NB4 (cell line): Measurements from ENCODE around the gene BRSK2.

Source experiments
- DNase-seq: peaks from one replicate; pipeline ENCODE4 v3.0.0; 2010; ENCODE audit warnings: low read depth
- H3K4me3 ChIP-seq: one replicate; pipeline ENCODE4 v1.5.1; 2011; ENCODE audit warnings: mild to moderate bottlenecking, low read depth, low read length, moderate library complexity
- MYC ChIP-seq: IDR thresholded peaks from 2 replicates; pipeline ENCODE4 v1.6.1; 2011; ENCODE audit warnings: low read depth, low read length
- POLR2A ChIP-seq: IDR thresholded peaks from 2 replicates; pipeline ENCODE4 v1.6.1; 2011; ENCODE audit warnings: mild to moderate bottlenecking; ENCODE audit not compliant: insufficient read length; ENCODE audit errors: extremely low read depth
- TF ChIP-seq, protein P1 (sequence below): IDR thresholded peaks from one replicate; pipeline ENCODE4 v1.5.1; 2012; ENCODE audit warnings: low read depth, low read length
- TF ChIP-seq, protein P2 (sequence below): IDR thresholded peaks from 2 replicates; pipeline ENCODE4 v1.6.1; 2011; ENCODE audit warnings: low read depth, low read length

Gene BRSK2

DNA sequence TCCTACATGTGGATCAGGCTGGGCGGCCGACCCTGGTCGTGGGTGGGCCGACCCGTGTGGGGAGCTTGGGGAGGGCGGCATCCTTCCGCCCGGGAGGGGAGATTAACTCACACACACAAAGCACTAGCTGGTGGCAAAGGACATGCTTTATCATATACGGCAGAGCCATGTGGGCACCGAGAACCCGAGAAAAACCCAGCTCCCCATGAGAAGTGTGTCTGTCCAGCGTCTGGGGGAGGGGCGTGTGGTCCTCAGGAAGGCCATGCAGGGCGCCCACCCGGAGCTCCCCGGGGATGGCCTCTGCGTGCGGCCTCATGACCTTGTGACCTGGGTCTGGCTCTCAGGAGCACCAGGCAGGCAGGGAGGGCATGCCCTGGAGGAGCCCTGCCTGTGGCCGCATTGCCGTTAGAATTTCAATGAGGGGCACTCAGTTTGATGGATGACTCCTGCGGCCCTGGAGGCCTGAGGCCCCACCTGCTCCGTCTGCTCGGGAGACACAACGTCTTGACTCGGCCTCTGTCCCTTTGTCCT, 40.9 kb upstream of the BRSK2 start:
- no peak overlapping the region for H3K4me3 ChIP-seq
- no peak for DNase-seq
- TF ChIP-seq POLR2A (no peak), MYC (no peak)
- TF ChIP-seq, protein P1, sequence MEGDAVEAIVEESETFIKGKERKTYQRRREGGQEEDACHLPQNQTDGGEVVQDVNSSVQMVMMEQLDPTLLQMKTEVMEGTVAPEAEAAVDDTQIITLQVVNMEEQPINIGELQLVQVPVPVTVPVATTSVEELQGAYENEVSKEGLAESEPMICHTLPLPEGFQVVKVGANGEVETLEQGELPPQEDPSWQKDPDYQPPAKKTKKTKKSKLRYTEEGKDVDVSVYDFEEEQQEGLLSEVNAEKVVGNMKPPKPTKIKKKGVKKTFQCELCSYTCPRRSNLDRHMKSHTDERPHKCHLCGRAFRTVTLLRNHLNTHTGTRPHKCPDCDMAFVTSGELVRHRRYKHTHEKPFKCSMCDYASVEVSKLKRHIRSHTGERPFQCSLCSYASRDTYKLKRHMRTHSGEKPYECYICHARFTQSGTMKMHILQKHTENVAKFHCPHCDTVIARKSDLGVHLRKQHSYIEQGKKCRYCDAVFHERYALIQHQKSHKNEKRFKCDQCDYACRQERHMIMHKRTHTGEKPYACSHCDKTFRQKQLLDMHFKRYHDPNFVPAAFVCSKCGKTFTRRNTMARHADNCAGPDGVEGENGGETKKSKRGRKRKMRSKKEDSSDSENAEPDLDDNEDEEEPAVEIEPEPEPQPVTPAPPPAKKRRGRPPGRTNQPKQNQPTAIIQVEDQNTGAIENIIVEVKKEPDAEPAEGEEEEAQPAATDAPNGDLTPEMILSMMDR, result no peak
- TF ChIP-seq, protein P2, sequence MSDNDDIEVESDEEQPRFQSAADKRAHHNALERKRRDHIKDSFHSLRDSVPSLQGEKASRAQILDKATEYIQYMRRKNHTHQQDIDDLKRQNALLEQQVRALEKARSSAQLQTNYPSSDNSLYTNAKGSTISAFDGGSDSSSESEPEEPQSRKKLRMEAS, result no peak

DNA sequence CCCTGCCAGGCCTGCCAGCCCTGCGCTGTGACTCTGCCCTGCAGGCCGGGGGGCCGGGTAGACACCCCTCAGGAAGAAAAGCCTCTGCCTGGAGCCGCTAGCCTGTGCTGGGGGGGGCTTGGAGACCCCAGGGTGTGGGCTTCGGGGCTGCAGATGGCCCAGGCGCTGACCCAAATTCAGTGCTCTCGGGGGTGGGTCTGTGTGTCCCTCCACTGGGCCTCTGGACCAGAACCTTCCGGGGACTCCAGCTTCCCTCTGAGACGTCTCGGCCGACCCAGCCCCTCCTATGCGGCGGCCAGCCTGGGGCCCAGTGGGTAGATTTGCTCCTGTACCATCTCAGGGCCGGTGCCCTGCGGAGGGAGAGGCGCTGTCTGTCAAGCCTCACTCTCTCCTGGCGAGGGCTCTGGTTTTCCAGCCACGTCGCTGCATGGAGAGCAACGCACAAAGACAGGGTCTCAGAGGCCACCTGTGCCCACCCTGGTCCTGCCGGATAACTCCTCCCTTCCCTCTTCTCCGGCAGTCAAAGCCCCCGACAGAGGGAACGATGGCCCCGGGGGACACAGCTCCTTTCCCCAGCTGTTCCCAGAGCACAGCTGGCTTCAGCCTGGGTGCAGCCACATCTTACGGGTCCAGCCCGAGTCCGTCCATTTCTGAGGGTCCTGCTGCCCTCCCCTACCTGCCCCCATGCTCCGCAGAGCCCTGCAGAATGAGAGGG, 40.2 kb upstream of the BRSK2 start:
- TF ChIP-seq, protein P1, result no peak
- TF ChIP-seq POLR2A (no peak), MYC (no peak)
- TF ChIP-seq, protein P2, result no peak
- no peak for DNase-seq
- H3K4me3 ChIP-seq, result no peak overlapping the region

DNA sequence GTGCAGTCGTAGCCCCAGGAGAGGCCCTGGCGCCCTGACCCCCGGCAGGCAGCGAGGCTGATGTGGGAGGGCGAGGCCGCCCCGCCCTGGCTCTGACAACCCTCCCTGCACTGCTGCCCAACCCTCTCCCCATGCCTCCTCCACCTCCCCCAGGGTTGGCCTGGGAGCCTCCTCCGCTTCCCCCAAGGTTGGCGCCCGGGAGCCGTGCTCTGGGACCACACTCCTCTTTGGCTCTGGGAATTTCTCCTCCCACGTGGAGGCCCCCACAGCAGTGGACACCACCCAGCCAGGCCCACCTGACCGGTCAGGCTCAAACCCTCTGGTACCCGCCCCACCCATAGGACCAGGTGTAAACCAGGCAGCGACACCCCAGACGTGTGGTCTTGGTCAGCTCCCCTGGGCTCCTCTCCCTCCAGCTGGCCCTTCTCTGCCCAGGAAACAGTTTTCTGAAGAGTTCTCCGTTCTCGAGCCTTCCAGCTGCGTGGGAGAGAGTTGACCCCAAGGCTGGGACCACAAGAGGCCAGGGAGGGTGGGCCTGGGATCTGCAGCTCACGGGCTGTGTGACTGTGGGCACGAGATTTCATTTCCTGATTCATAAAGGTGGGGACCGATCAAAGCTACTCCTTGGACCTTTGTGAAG, 39.5 kb upstream of the BRSK2 start:
- no peak for DNase-seq
- no peak for TF ChIP-seq POLR2A
- no peak overlapping the region for H3K4me3 ChIP-seq

DNA sequence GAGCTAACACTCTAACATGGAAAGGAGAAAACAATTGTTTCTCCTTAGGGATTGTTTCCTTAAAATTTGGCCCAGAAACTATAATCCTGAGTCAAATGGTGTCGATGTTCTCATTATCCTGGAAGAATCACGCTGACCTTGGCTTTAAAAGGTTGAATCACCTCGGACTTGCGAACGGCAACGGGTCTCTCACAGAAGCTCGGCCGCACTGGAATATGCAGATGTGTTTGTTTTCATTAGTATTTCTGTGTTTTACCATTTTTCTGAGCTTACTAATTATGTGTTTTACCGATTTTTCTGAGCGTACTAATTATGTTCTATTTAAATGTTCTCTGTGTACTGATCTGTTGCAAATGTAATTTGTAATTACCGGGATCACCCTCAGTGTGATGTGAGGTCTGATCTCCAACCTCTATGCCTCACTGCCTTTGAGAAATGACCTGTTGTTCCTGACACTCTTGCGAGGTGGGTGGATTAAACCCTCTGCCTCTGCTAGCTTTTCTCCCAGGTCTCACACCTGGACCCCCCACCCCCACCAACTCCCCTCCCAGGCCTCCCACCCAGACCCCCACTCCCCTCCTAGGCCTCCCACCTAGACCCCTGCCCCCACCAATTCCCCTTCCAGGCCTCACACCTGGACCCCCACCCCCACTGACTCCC, 38.3 kb upstream of the BRSK2 start:
- H3K4me3 ChIP-seq, result no peak overlapping the region
- TF ChIP-seq POLR2A, result peak; percentile 21
- TF ChIP-seq, protein P1, result no peak
- peak; percentile 46 for DNase-seq

DNA sequence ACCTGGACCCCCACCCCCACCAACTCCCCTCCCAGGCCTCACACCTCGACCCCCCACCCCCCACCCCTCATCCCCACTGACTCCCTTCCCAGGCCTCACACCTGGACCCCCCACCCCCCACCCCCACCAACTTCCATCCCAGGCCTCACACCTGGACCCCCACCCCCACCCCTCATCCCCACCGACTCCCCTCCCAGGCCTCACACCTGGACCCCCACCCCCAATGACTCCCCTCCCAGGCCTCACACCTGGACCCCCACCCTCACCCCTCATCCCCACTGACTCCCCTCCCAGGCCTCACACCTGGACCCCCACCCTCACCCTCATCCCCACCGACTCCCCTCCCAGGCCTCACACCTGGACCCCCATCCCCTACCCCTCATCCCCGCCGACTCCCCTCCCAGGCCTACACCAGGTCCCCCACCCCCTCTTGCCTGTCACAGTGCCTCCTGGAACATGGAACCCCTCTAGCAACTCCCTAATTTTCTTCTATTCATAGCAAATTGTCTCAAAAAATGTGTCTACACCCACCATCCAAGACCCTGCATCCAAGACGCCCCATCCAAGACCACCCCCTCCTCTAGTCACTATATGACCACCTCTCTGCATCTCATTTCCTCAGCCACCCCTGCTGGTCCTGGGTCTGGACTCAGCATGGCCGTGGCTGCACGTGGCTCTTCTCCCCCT, 36.9 kb upstream of the BRSK2 start:
- H3K4me3 ChIP-seq, result no peak overlapping the region
- no peak for DNase-seq
- TF ChIP-seq, protein P2, result no peak
- no peak for TF ChIP-seq POLR2A
- no peak for TF ChIP-seq MYC
- TF ChIP-seq, protein P1, result no peak

DNA sequence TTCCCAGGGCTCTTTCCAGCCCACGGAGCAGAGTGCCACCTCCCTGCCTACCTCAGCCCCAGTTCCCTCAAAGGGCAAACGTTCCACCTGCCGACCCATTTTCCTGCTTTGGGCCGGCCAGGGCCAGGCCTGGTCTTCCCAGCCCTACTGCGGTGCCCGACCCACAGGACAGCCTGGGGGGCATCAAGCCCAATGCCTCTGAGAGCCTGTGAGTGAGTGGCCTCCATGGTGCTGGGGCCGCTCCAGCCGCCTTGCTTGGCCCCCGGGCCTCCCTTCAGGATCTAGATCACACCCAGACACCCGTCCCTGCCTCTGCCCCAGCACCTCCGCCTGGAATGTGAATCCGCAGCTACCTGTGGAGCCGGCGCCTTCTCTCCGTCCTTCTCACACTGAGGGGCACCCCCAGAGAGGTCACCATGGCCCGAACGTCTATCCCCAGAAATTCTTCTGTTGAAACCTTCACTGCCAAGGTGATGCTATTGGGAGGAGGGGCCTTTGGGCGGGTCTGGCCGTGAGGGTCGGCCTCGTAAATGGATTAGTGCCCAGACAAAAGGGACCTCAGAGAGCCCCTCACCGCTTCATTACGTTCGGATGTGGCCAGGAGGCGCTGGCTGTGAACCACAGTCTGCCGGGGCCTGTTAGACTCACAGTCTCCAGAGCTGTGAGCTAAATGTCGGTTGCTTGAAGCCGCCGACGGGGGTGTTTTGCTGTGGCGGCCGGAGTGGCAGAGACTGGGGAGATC, 36.2 kb upstream of the BRSK2 start:
- DNase-seq, result no peak
- TF ChIP-seq MYC (no peak), POLR2A (no peak)
- TF ChIP-seq, protein P1, result no peak
- TF ChIP-seq, protein P2, result no peak
- no peak overlapping the region for H3K4me3 ChIP-seq
